HepG2 (cell line): Measurements from ENCODE around the gene RGS11. TPM values are rescaled to one million over a fixed set of nuclear protein-coding genes. Genes with fewer than 3 reads are reported as not detected.
A peak's percentile ranks its signal among the peaks of the same experiment; 100 is the strongest.

ENCODE experiments used
- CEBPB ChIP-seq: IDR thresholded peaks from 2 replicates; pipeline ENCODE4 v1.6.1; 2011; ENCODE audit warnings: low read depth, low read length, improper control_type of control experiment, borderline replicate concordance
- MEIS1 ChIP-seq: sonication (generic); formaldehyde crosslinking; IDR thresholded peaks from 2 replicates; pipeline ENCODE4 v1.9.0; 2021; ENCODE audit warnings: mild to moderate bottlenecking, missing genetic modification reagents, moderate library complexity, borderline replicate concordance
- SAP130 ChIP-seq: IDR thresholded peaks from 2 replicates; pipeline ENCODE4 v1.6.1; 2016; ENCODE audit warnings: low read depth
- SP1 ChIP-seq, 2 experiments: fragments of 450-650 bp in 1 of 2; sonication (generic) in 1 of 2; formaldehyde crosslinking in 1 of 2; IDR thresholded peaks; 2 replicates each; pipeline versions ENCODE4 v1.4.0 to v1.6.1; 2016 to 2020; ENCODE audit warnings: missing genetic modification reagents in 1 of 2
- TCF12 ChIP-seq, 2 experiments: fragments of 450-650 bp in 1 of 2; sonication (generic) in 1 of 2; formaldehyde crosslinking in 1 of 2; IDR thresholded peaks; 2 replicates each; pipeline versions ENCODE4 v1.6.1 to v1.8.0; 2017 to 2022; ENCODE audit warnings: antibody characterized with exemption in 1 of 2, mild to moderate bottlenecking in 1 of 2, missing genetic modification reagents in 1 of 2, moderate library complexity in 1 of 2
- THAP7 ChIP-seq: sonication (generic); formaldehyde crosslinking; IDR thresholded peaks from 2 replicates; pipeline ENCODE4 v1.8.1; 2023; ENCODE audit warnings: mild to moderate bottlenecking, missing genetic modification reagents
- ZFP37 ChIP-seq: sonication (generic); formaldehyde crosslinking; IDR thresholded peaks from 2 replicates; pipeline ENCODE4 v1.4.0; 2020; ENCODE audit warnings: missing genetic modification reagents, borderline replicate concordance
- ZKSCAN5 ChIP-seq: sonication (generic); formaldehyde crosslinking; IDR thresholded peaks from 2 replicates; pipeline ENCODE4 v1.5.1; 2020; ENCODE audit warnings: mild to moderate bottlenecking, missing genetic modification reagents
- ZNF484 ChIP-seq: sonication (generic); formaldehyde crosslinking; IDR thresholded peaks from 2 replicates; pipeline ENCODE4 v1.5.1; 2020; ENCODE audit warnings: mild to moderate bottlenecking, low read depth, missing genetic modification reagents, borderline replicate concordance
- ZNF550 ChIP-seq: sonication (generic); formaldehyde crosslinking; IDR thresholded peaks from 2 replicates; pipeline ENCODE4 v1.4.0; 2020; ENCODE audit warnings: mild to moderate bottlenecking, missing genetic modification reagents, borderline replicate concordance
- ZNF740 ChIP-seq: sonication (generic); formaldehyde crosslinking; IDR thresholded peaks from 2 replicates; pipeline ENCODE4 v1.4.0; 2020; ENCODE audit warnings: missing genetic modification reagents
- ZNF784 ChIP-seq: sonication (generic); formaldehyde crosslinking; IDR thresholded peaks from 2 replicates; pipeline ENCODE4 v1.5.1; 2020; ENCODE audit warnings: missing genetic modification reagents, mild to moderate bottlenecking, borderline replicate concordance
- ZSCAN21 ChIP-seq: sonication (generic); formaldehyde crosslinking; IDR thresholded peaks from 2 replicates; pipeline ENCODE4 v1.8.0; 2022; ENCODE audit warnings: mild to moderate bottlenecking, missing genetic modification reagents, moderate library complexity, borderline replicate concordance
- polyA plus RNA-seq, 8 experiments: library from polyadenylated mRNA; depleted of rRNA in 3 of 8; stranded (reverse) in 7 of 8; unstranded in 1 of 8; fragments of >200 nt; fragmentation: Illumina TruSeq in 4 of 8; extraction: Trizol in 4 of 8; gene quantifications; 2 replicates each; pipeline versions ENCODE4 v1.2.1 to v1.2.3, GENCODE V29; 2011 to 2016; ENCODE audit warnings: low read depth in 4 of 8, missing spikeins in 1 of 8, mixed read lengths in 1 of 8; ENCODE audit not compliant: insufficient read depth in 1 of 8
- total RNA-seq, 5 experiments: library from RNA; depleted of rRNA; stranded (reverse); fragments of >200 nt; fragmentation: Illumina TruSeq; extraction: Trizol; gene quantifications; 2 replicates each; pipeline ENCODE4 v1.2.3, GENCODE V29; 2016; ENCODE audit warnings: low read depth in 1 of 5
- TF ChIP-seq, protein P1 (sequence below): sonication (generic); formaldehyde crosslinking; IDR thresholded peaks from 2 replicates; pipeline ENCODE4 v1.5.1; 2020; ENCODE audit warnings: mild to moderate bottlenecking, missing genetic modification reagents, borderline replicate concordance
- TF ChIP-seq, protein P2 (sequence below): sonication (generic); formaldehyde crosslinking; IDR thresholded peaks from 2 replicates; pipeline ENCODE4 v1.5.0; 2020; ENCODE audit warnings: mild to moderate bottlenecking, missing genetic modification reagents, moderate library complexity

Gene RGS11
- total and polyA plus RNA-seq, 2 of the 13 experiments (the other 11 are each of a cell fraction or from before 2014, with no cell fraction given) = 0.11 TPM; not detected in 1

- TF ChIP-seq SP1 (IDR thresholded peaks at IDR 0.05) (no peak), SP1 (CRISPR knock-in tag; IDR thresholded peaks at IDR 0.05) (no peak), ZNF484 (no peak), SAP130 (CRISPR knock-in tag) (peak; percentile 59), ZNF550 (CRISPR knock-in tag) (no peak), ZKSCAN5 (CRISPR knock-in tag) (no peak), THAP7 (CRISPR knock-in tag) (no peak), ZNF784 (CRISPR knock-in tag) (no peak), ZFP37 (CRISPR knock-in tag) (no peak), ZNF740 (no peak), CEBPB (no peak), TCF12 (IDR thresholded peaks at IDR 0.05) (no peak), TCF12 (CRISPR knock-in tag; IDR thresholded peaks at IDR 0.05) (no peak), ZSCAN21 (CRISPR knock-in tag) (peak; percentile 44; the same call in 1 of the 2 replicates), MEIS1 (CRISPR knock-in tag) (no peak)
- TF ChIP-seq, protein P1, sequence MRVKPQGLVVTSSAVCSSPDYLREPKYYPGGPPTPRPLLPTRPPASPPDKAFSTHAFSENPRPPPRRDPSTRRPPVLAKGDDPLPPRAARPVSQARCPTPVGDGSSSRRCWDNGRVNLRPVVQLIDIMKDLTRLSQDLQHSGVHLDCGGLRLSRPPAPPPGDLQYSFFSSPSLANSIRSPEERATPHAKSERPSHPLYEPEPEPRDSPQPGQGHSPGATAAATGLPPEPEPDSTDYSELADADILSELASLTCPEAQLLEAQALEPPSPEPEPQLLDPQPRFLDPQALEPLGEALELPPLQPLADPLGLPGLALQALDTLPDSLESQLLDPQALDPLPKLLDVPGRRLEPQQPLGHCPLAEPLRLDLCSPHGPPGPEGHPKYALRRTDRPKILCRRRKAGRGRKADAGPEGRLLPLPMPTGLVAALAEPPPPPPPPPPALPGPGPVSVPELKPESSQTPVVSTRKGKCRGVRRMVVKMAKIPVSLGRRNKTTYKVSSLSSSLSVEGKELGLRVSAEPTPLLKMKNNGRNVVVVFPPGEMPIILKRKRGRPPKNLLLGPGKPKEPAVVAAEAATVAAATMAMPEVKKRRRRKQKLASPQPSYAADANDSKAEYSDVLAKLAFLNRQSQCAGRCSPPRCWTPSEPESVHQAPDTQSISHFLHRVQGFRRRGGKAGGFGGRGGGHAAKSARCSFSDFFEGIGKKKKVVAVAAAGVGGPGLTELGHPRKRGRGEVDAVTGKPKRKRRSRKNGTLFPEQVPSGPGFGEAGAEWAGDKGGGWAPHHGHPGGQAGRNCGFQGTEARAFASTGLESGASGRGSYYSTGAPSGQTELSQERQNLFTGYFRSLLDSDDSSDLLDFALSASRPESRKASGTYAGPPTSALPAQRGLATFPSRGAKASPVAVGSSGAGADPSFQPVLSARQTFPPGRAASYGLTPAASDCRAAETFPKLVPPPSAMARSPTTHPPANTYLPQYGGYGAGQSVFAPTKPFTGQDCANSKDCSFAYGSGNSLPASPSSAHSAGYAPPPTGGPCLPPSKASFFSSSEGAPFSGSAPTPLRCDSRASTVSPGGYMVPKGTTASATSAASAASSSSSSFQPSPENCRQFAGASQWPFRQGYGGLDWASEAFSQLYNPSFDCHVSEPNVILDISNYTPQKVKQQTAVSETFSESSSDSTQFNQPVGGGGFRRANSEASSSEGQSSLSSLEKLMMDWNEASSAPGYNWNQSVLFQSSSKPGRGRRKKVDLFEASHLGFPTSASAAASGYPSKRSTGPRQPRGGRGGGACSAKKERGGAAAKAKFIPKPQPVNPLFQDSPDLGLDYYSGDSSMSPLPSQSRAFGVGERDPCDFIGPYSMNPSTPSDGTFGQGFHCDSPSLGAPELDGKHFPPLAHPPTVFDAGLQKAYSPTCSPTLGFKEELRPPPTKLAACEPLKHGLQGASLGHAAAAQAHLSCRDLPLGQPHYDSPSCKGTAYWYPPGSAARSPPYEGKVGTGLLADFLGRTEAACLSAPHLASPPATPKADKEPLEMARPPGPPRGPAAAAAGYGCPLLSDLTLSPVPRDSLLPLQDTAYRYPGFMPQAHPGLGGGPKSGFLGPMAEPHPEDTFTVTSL = no peak
- TF ChIP-seq, protein P2, sequence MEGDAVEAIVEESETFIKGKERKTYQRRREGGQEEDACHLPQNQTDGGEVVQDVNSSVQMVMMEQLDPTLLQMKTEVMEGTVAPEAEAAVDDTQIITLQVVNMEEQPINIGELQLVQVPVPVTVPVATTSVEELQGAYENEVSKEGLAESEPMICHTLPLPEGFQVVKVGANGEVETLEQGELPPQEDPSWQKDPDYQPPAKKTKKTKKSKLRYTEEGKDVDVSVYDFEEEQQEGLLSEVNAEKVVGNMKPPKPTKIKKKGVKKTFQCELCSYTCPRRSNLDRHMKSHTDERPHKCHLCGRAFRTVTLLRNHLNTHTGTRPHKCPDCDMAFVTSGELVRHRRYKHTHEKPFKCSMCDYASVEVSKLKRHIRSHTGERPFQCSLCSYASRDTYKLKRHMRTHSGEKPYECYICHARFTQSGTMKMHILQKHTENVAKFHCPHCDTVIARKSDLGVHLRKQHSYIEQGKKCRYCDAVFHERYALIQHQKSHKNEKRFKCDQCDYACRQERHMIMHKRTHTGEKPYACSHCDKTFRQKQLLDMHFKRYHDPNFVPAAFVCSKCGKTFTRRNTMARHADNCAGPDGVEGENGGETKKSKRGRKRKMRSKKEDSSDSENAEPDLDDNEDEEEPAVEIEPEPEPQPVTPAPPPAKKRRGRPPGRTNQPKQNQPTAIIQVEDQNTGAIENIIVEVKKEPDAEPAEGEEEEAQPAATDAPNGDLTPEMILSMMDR (CRISPR knock-in tag) = peak; percentile 78
These were observed 2.9 kb downstream of the RGS11 start (continued) for GRCh38 chr16:272633-273546.
